MCF 10A (cell line): ENCODE results near the gene WAC. TPM values are rescaled to one million over a fixed set of nuclear protein-coding genes. Genes with fewer than 3 reads are reported as not detected.

Source experiments
- BruUV-seq: library from RNA; stranded (reverse); fragments of 400-500 nt; replicated peaks from 2 replicates; lab custom pipeline; 2021; lab: Mats Ljungman, UMichigan
- CTCF ChIA-PET: fragments of 300-600 bp; sonication (Branson Sonifier 250); formaldehyde crosslinking; extraction: SDS; loops from one replicate; lab custom pipeline; 2021; ENCODE audit warnings: antibody characterized with exemption, inconsistent platforms; lab: Yijun Ruan, JAX
- POLR2A ChIA-PET: fragments of 300-600, 350-650 bp; sonication (Branson Sonifier 250); formaldehyde crosslinking; extraction: SDS; loops from one replicate; lab custom pipeline; 2020; ENCODE audit warnings: antibody characterized with exemption, inconsistent platforms; lab: Yijun Ruan, JAX
- DNase-seq: peaks from one replicate; pipeline ENCODE4 v3.0.0-alpha.2; 2018; ENCODE audit not compliant: unreplicated experiment
- H3K27ac Mint-ChIP-seq: one replicate; pipeline ENCODE4 v1.8.0; 2022; ENCODE audit warnings: mild to moderate bottlenecking, low read depth, mixed read lengths; ENCODE audit not compliant: unreplicated experiment
- H3K27me3 Mint-ChIP-seq: one replicate; pipeline ENCODE4 v1.8.0; 2022; ENCODE audit warnings: mixed read lengths; ENCODE audit not compliant: insufficient read depth, unreplicated experiment
- H3K36me3 Mint-ChIP-seq: one replicate; pipeline ENCODE4 v1.8.0; 2022; ENCODE audit warnings: mild to moderate bottlenecking, moderate library complexity, mixed read lengths; ENCODE audit not compliant: insufficient read depth, unreplicated experiment
- H3K4me1 Mint-ChIP-seq: one replicate; pipeline ENCODE4 v1.8.0; 2022; ENCODE audit warnings: mixed read lengths; ENCODE audit not compliant: insufficient read depth, unreplicated experiment
- H3K4me3 Mint-ChIP-seq: one replicate; pipeline ENCODE4 v1.8.0; 2022; ENCODE audit warnings: mild to moderate bottlenecking, moderate library complexity, mixed read lengths; ENCODE audit not compliant: unreplicated experiment
- H3K9me3 Mint-ChIP-seq: one replicate; pipeline ENCODE4 v1.8.0; 2022; ENCODE audit warnings: mixed read lengths; ENCODE audit not compliant: unreplicated experiment
- intact Hi-C: fragments of 100-400 bp; cut with micrococcal nuclease; formaldehyde crosslinking; loops from 2 replicates; pipeline ENCODE4 v1.14.1; 2022
- total RNA-seq: library from RNA; stranded (reverse); gene quantifications from 2 replicates; pipeline ENCODE4 v1.2.3, GENCODE V29; 2022
- TF ChIP-seq, protein P1 (sequence below): fragments of 200-600 bp; IDR thresholded peaks from one replicate; pipeline ENCODE4 v1.8.0; 2022; ENCODE audit warnings: antibody characterized with exemption, mild to moderate bottlenecking; ENCODE audit not compliant: unreplicated experiment

Gene WAC
- total RNA-seq, 1 experiment from 2014 or later, result 155 TPM

DNA sequence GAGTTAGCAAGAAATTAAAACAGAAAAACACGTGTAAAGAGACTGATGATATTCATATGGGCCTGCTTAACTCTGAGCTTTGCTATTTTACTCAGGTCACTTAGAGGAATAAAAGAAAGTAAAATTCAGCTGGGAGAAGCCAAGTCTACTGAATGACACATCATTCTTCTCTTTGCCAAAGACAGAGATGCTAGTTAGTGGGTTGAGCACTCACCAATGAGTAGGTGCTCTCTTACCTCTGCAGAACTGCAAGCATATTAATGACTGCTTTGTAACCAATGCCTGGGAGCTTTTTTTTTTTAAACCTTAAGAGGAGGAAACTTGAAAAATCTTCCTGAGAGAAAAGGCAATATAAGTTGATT lies 99.6 kb downstream of the WAC start:
- TF ChIP-seq, protein P1, sequence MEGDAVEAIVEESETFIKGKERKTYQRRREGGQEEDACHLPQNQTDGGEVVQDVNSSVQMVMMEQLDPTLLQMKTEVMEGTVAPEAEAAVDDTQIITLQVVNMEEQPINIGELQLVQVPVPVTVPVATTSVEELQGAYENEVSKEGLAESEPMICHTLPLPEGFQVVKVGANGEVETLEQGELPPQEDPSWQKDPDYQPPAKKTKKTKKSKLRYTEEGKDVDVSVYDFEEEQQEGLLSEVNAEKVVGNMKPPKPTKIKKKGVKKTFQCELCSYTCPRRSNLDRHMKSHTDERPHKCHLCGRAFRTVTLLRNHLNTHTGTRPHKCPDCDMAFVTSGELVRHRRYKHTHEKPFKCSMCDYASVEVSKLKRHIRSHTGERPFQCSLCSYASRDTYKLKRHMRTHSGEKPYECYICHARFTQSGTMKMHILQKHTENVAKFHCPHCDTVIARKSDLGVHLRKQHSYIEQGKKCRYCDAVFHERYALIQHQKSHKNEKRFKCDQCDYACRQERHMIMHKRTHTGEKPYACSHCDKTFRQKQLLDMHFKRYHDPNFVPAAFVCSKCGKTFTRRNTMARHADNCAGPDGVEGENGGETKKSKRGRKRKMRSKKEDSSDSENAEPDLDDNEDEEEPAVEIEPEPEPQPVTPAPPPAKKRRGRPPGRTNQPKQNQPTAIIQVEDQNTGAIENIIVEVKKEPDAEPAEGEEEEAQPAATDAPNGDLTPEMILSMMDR, result no peak
- Mint-ChIP-seq H3K27me3 (no peaks in the 10 kb centered on the region), H3K4me1 (peaks cover 15% of the 10 kb centered on the region), H3K9me3 (no peaks in the 10 kb centered on the region), H3K4me3 (no peak overlapping the region), H3K36me3 (peaks cover 5% of the 10 kb centered on the region), H3K27ac (no peak overlapping the region)
- BruUV-seq, result no TSS peak
- no peak for DNase-seq
- intact Hi-C loops, result no loop called here
- ChIA-PET CTCF (interaction anchor here (0.6 to 1.2 kb wide), 5 partner anchors 447 to 900 kb away, joined by 3 to 5 read pairs (median 4); no protein-coding TSS in a partner anchor), POLR2A (no interaction called here)

DNA sequence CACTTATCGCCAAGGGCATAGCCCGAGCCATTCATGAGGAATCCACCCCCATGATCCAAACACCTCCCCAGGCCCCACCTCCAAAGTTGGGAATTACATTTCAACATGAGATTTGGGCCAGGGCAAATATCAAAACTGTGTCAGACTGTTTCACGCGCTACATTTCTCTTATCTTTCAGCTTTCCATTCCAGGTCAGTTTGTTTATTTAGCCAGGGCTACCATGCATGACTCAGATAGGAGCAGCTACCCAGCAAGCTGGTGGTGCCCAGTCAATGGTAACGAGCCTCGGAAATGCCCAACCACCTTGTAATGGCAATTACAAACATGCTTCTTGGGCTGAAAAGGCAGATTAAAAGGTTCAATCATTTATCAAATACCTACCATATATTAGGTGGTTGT lies 100.8 kb downstream of the WAC start:
- H3K27ac Mint-ChIP-seq, result no peak overlapping the region
- peaks cover 7% of the 10 kb centered on the region for H3K4me1 Mint-ChIP-seq
- ChIA-PET POLR2A (no interaction called here), CTCF (no interaction called here)
- no peak overlapping the region for H3K4me3 Mint-ChIP-seq
- TF ChIP-seq, protein P1, result no peak
- intact Hi-C loops, result no loop called here
- H3K9me3 Mint-ChIP-seq, result no peaks in the 10 kb centered on the region
- no peak for DNase-seq
- peaks cover 5% of the 10 kb centered on the region for H3K36me3 Mint-ChIP-seq
- no TSS peak for BruUV-seq
- no peaks in the 10 kb centered on the region for H3K27me3 Mint-ChIP-seq

DNA sequence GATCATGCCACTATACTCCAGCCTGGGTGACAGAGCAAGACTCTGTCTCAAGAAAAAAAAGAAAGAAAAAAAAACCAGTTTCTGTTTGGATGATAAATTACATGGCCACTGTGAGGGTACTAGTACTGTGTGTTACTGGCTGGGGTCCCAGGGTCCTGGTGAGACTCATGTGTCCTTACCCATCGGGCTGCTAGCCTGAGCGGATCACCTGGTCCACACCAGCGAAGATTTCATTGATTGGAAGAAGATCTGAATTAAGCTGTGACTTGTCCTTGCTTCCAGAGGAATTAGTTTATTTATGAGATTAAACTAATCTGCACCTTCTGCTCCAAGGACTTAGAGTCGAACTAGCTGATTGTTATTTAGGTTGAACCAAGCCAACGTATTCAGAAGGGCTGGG lies 104.4 kb downstream of the WAC start:
- no peaks in the 10 kb centered on the region for H3K9me3 Mint-ChIP-seq
- H3K4me3 Mint-ChIP-seq, result no peak overlapping the region
- no peaks in the 10 kb centered on the region for H3K27me3 Mint-ChIP-seq
- no peak overlapping the region for H3K27ac Mint-ChIP-seq
- intact Hi-C loops, result no loop called here
- ChIA-PET POLR2A (no interaction called here), CTCF (interaction anchor here (0.7 kb wide), 1 partner anchor 33 kb away, joined by 3 read pairs; no protein-coding TSS in a partner anchor)
- DNase-seq, result no peak
- peaks cover 5% of the 10 kb centered on the region for H3K36me3 Mint-ChIP-seq
- no TSS peak for BruUV-seq
- peaks cover 2% of the 10 kb centered on the region for H3K4me1 Mint-ChIP-seq
- TF ChIP-seq, protein P1, result no peak

DNA sequence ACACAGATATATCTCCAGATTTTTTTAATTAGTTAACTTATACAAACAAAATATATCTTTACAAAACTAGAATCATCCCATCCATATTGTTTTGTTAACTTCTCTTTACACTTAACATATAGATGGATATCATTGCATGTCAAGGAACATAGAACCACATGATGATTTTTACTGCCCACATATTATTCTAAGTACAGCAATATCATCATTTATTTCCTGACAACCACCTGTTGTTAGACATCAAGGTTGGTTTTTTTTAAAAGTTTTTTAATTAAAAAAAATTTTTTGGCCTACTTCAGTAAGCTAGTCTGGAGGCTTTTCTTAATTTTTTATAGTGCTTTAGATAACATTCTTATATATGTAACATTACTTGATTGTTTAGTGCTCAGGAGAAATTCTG lies 105.5 kb downstream of the WAC start:
- ChIA-PET POLR2A (interaction anchor here (0.7 kb wide), 1 partner anchor 526 kb away, joined by 4 read pairs; no protein-coding TSS in a partner anchor), CTCF (interaction anchor here (0.7 to 1.0 kb wide), 2 partner anchors 153 to 666 kb away, joined by 3 to 7 read pairs; no protein-coding TSS in a partner anchor)
- BruUV-seq, result no TSS peak
- H3K9me3 Mint-ChIP-seq, result no peaks in the 10 kb centered on the region
- H3K4me1 Mint-ChIP-seq, result no peaks in the 10 kb centered on the region
- DNase-seq, result no peak
- H3K27me3 Mint-ChIP-seq, result no peaks in the 10 kb centered on the region
- intact Hi-C loops, result no loop called here
- H3K36me3 Mint-ChIP-seq, result no peaks in the 10 kb centered on the region
- TF ChIP-seq, protein P1, result no peak
- no peak overlapping the region for H3K4me3 Mint-ChIP-seq
- no peak overlapping the region for H3K27ac Mint-ChIP-seq
